ENCODE measurements around the gene WDR6.

DNA sequence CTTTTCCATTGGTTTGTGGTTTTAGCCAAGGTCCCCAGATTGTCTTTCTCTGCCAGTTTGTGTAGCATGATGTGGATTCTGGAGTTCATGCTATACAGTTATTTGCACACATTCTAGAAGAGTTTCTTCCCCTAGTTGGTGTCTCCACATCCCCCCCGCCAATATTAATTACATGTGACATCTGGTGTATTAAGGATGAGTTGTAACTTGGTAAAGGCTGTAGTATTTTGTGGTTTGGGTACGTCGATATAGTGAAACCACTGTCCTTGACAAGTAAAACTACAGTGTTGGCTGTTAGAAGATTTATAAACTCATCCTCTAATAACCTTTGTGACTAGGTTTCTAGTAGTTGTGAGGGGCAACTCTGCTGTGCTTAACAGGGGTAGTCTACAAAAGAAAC is 40.8 kb upstream of the WDR6 start:
- no peak for TF ChIP-seq PPARA (CRISPR knock-in tag; IDR thresholded peaks at IDR 0.05; ENCODE audit: borderline replicate concordance)
- TF ChIP-seq, protein P1, sequence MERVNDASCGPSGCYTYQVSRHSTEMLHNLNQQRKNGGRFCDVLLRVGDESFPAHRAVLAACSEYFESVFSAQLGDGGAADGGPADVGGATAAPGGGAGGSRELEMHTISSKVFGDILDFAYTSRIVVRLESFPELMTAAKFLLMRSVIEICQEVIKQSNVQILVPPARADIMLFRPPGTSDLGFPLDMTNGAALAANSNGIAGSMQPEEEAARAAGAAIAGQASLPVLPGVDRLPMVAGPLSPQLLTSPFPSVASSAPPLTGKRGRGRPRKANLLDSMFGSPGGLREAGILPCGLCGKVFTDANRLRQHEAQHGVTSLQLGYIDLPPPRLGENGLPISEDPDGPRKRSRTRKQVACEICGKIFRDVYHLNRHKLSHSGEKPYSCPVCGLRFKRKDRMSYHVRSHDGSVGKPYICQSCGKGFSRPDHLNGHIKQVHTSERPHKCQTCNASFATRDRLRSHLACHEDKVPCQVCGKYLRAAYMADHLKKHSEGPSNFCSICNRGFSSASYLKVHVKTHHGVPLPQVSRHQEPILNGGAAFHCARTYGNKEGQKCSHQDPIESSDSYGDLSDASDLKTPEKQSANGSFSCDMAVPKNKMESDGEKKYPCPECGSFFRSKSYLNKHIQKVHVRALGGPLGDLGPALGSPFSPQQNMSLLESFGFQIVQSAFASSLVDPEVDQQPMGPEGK (CRISPR knock-in tag; IDR thresholded peaks at IDR 0.05; ENCODE audit: borderline replicate concordance): no peak
- TF ChIP-seq, protein P2, sequence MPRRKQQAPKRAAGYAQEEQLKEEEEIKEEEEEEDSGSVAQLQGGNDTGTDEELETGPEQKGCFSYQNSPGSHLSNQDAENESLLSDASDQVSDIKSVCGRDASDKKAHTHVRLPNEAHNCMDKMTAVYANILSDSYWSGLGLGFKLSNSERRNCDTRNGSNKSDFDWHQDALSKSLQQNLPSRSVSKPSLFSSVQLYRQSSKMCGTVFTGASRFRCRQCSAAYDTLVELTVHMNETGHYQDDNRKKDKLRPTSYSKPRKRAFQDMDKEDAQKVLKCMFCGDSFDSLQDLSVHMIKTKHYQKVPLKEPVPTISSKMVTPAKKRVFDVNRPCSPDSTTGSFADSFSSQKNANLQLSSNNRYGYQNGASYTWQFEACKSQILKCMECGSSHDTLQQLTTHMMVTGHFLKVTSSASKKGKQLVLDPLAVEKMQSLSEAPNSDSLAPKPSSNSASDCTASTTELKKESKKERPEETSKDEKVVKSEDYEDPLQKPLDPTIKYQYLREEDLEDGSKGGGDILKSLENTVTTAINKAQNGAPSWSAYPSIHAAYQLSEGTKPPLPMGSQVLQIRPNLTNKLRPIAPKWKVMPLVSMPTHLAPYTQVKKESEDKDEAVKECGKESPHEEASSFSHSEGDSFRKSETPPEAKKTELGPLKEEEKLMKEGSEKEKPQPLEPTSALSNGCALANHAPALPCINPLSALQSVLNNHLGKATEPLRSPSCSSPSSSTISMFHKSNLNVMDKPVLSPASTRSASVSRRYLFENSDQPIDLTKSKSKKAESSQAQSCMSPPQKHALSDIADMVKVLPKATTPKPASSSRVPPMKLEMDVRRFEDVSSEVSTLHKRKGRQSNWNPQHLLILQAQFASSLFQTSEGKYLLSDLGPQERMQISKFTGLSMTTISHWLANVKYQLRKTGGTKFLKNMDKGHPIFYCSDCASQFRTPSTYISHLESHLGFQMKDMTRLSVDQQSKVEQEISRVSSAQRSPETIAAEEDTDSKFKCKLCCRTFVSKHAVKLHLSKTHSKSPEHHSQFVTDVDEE (CRISPR knock-in tag; IDR thresholded peaks at IDR 0.05): no peak
- no peak for TF ChIP-seq CSDC2 (CRISPR knock-in tag; IDR thresholded peaks at IDR 0.05)
- TF ChIP-seq, protein P3, sequence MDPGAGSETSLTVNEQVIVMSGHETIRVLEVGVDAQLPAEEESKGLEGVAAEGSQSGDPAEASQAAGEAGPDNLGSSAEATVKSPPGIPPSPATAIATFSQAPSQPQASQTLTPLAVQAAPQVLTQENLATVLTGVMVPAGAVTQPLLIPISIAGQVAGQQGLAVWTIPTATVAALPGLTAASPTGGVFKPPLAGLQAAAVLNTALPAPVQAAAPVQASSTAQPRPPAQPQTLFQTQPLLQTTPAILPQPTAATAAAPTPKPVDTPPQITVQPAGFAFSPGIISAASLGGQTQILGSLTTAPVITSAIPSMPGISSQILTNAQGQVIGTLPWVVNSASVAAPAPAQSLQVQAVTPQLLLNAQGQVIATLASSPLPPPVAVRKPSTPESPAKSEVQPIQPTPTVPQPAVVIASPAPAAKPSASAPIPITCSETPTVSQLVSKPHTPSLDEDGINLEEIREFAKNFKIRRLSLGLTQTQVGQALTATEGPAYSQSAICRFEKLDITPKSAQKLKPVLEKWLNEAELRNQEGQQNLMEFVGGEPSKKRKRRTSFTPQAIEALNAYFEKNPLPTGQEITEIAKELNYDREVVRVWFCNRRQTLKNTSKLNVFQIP (CRISPR knock-in tag; IDR thresholded peaks at IDR 0.05; ENCODE audit: borderline replicate concordance, low read depth): no peak
- no peak for TF ChIP-seq ZC3H10 (CRISPR knock-in tag; IDR thresholded peaks at IDR 0.05)
- no peak for TF ChIP-seq ISL1 (CRISPR knock-in tag; IDR thresholded peaks at IDR 0.05)
- TF ChIP-seq OSR1 (CRISPR knock-in tag; IDR thresholded peaks at IDR 0.05): no peak

All from SK-N-SH treated with all-trans-retinoic acid at 6 μM for 48 hours (cell line).